Mesendoderm (in vitro differentiated cells): ENCODE measurements around the gene SLC25A5.
A peak's percentile ranks its signal among the peaks of the same experiment; 100 is the strongest.

ENCODE experiments used
- DNase-seq: peaks from one replicate; pipeline ENCODE4 v3.0.0; 2013
- H2AK5ac ChIP-seq: 2 replicates; pipeline ENCODE4 v1.6.1; 2013; ENCODE audit warnings: low read length, inconsistent platforms
- H2BK120ac ChIP-seq: 2 replicates; pipeline ENCODE4 v1.6.1; 2013; ENCODE audit warnings: low read depth, mild to moderate bottlenecking, low read length, moderate library complexity, mixed read lengths
- H2BK15ac ChIP-seq: replicated peaks from 2 replicates; pipeline ENCODE4 v1.6.1; 2013; ENCODE audit warnings: low read depth, mild to moderate bottlenecking, moderate library complexity
- H2BK5ac ChIP-seq: 2 replicates; pipeline ENCODE4 v1.6.1; 2013; ENCODE audit warnings: low read length, inconsistent platforms
- H3K18ac ChIP-seq: 2 replicates; pipeline ENCODE4 v1.6.1; 2013; ENCODE audit warnings: mild to moderate bottlenecking, low read length, mixed read lengths
- H3K23ac ChIP-seq: one replicate; pipeline ENCODE4 v1.6.1; 2013; ENCODE audit warnings: low read length
- H3K27ac ChIP-seq: 2 replicates; pipeline ENCODE4 v1.5.1; 2013; ENCODE audit warnings: low read depth, mild to moderate bottlenecking, inconsistent platforms, low read length, moderate library complexity
- H3K27me3 ChIP-seq: 2 replicates; pipeline ENCODE4 v1.6.1; 2013; ENCODE audit warnings: low read length, control low read depth, mild to moderate bottlenecking, inconsistent platforms; ENCODE audit not compliant: insufficient read depth, poor library complexity
- H3K36me3 ChIP-seq: 2 replicates; pipeline ENCODE4 v1.6.1; 2013; ENCODE audit warnings: low read length, inconsistent platforms; ENCODE audit not compliant: control insufficient read depth, insufficient read depth
- H3K4ac ChIP-seq: one replicate; pipeline ENCODE4 v1.6.1; 2013; ENCODE audit warnings: low read depth, mild to moderate bottlenecking, low read length, moderate library complexity
- H3K4me1 ChIP-seq: 2 replicates; pipeline ENCODE4 v1.6.1; 2013; ENCODE audit warnings: low read depth, low read length, inconsistent platforms; ENCODE audit not compliant: control insufficient read depth
- H3K4me2 ChIP-seq: 2 replicates; pipeline ENCODE4 v1.6.1; 2013; ENCODE audit warnings: low read length
- H3K4me3 ChIP-seq: 2 replicates; pipeline ENCODE4 v1.5.1; 2013; ENCODE audit warnings: mild to moderate bottlenecking, low read length
- H3K56ac ChIP-seq: one replicate; pipeline ENCODE4 v1.6.1; 2013; ENCODE audit warnings: low read length
- H3K79me1 ChIP-seq: 2 replicates; pipeline ENCODE4 v1.6.1; 2013; ENCODE audit warnings: low read length, inconsistent platforms
- H3K79me2 ChIP-seq: 2 replicates; pipeline ENCODE4 v1.6.1; 2013; ENCODE audit warnings: mild to moderate bottlenecking, low read length; ENCODE audit not compliant: control insufficient read depth, insufficient read depth
- H3K9ac ChIP-seq: 2 replicates; pipeline ENCODE4 v1.6.1; 2013; ENCODE audit warnings: low read length, inconsistent platforms
- H4K5ac ChIP-seq: one replicate; pipeline ENCODE4 v1.6.1; 2013; ENCODE audit warnings: low read length
- H4K8ac ChIP-seq: one replicate; pipeline ENCODE4 v1.6.1; 2013; ENCODE audit warnings: low read depth, mild to moderate bottlenecking, control low read depth, low read length, moderate library complexity
- WGBS: extraction: QIAGEN DNeasy Blood & Tissue Kit; methylation state at CpG from one replicate; pipeline ENCODE4 v1.1.7; 2013; ENCODE audit warnings: low lambda C conversion rate, missing lambda C conversion rate; ENCODE audit not compliant: insufficient coverage; ENCODE audit errors: extremely low coverage; 5-methylcytosine and 5-hydroxymethylcytosine counted together

The SLC25A5 gene

GRCh38 chrX:119478504-119478903 is 10.3 kb downstream of the SLC25A5 start:
- H3K4me3 ChIP-seq = no peak overlapping the region
- no peak overlapping the region for H3K27ac ChIP-seq
- no CpG with 5 or more reads among the region's 4 CpGs for WGBS

GRCh38 chrX:119479845-119480244 is 11.6 kb downstream of the SLC25A5 start:
- WGBS = no CpG with 5 or more reads among the region's 2 CpGs
- no peak overlapping the region for H3K9ac ChIP-seq
- no peaks in the 10 kb centered on the region for H3K79me2 ChIP-seq
- no peak overlapping the region for H3K4me3 ChIP-seq
- no peak overlapping the region for H3K27ac ChIP-seq
- H3K23ac ChIP-seq = no peak overlapping the region
- no peak overlapping the region for H2BK5ac ChIP-seq
- no peak overlapping the region for H4K8ac ChIP-seq
- no peaks in the 10 kb centered on the region for H3K27me3 ChIP-seq
- no peak overlapping the region for H3K18ac ChIP-seq
- H3K56ac ChIP-seq = no peak overlapping the region
- no peaks in the 10 kb centered on the region for H3K36me3 ChIP-seq
- no peaks in the 10 kb centered on the region for H3K79me1 ChIP-seq
- no peak overlapping the region for H3K4me2 ChIP-seq
- no peak overlapping the region for H2AK5ac ChIP-seq
- no peak overlapping the region for H3K4ac ChIP-seq
- H3K4me1 ChIP-seq = no peaks in the 10 kb centered on the region
- no peak overlapping the region for H4K5ac ChIP-seq
- no peak for DNase-seq
- no peak overlapping the region for H2BK120ac ChIP-seq
- no peak overlapping the region for H2BK15ac ChIP-seq

More at GRCh38 chrX:119478504-119478903, 10.3 kb downstream of the SLC25A5 start:
- Histone ChIP-seq H4K8ac (no peak overlapping the region), H3K79me2 (no peaks in the 10 kb centered on the region), H2AK5ac (no peak overlapping the region), H3K4me1 (no peaks in the 10 kb centered on the region), H3K79me1 (no peaks in the 10 kb centered on the region), H3K36me3 (no peaks in the 10 kb centered on the region), H4K5ac (no peak overlapping the region), H3K9ac (no peak overlapping the region), H3K18ac (no peak overlapping the region), H3K56ac (no peak overlapping the region), H2BK5ac (no peak overlapping the region), H2BK120ac (no peak overlapping the region), H3K27me3 (no peaks in the 10 kb centered on the region), H2BK15ac (no peak overlapping the region), H3K23ac (no peak overlapping the region), H3K4me2 (no peak overlapping the region), H3K4ac (no peak overlapping the region)
- no peak for DNase-seq

DNA sequence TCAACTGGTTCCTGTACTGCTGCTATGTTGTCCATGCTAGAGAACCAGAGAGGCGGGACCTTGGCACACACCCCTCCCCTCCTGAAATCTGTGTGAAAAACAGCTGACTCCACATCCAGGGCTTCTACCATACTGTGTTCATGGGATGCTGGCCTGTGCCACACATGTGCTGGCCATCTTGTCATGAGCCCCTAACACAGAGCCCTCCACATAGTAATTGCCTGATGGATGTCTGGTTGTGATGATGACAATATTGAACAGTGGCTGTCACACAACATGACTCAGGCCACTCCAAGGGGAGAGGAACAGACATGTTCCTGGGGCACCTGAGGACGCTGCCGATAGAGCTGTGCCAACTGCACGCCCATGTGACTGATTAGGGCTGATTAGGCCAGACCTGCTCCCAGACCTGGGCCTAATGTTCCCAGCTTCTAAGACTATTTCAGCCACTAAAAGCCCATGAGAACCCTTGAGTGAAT is 13.1 kb downstream of the SLC25A5 start:
- no peak for DNase-seq
- H2BK5ac ChIP-seq = no peak overlapping the region
- no peak overlapping the region for H3K4me2 ChIP-seq

GRCh38 chrX:119482041-119482440 is 13.8 kb downstream of the SLC25A5 start:
- no peak overlapping the region for H2BK5ac ChIP-seq
- H3K27me3 ChIP-seq = no peaks in the 10 kb centered on the region
- H3K79me1 ChIP-seq = no peaks in the 10 kb centered on the region
- H3K56ac ChIP-seq = no peak overlapping the region
- no peak for DNase-seq
- no peak overlapping the region for H3K23ac ChIP-seq
- no CpG with 5 or more reads among the region's 10 CpGs for WGBS
- H3K4me3 ChIP-seq = no peak overlapping the region
- H3K4ac ChIP-seq = no peak overlapping the region
- no peaks in the 10 kb centered on the region for H3K4me1 ChIP-seq
- no peaks in the 10 kb centered on the region for H3K79me2 ChIP-seq
- no peak overlapping the region for H2AK5ac ChIP-seq
- H3K9ac ChIP-seq = no peak overlapping the region
- H3K36me3 ChIP-seq = no peaks in the 10 kb centered on the region
- H2BK15ac ChIP-seq = no peak overlapping the region
- no peak overlapping the region for H3K4me2 ChIP-seq
- no peak overlapping the region for H2BK120ac ChIP-seq
- H4K8ac ChIP-seq = no peak overlapping the region
- no peak overlapping the region for H4K5ac ChIP-seq
- no peak overlapping the region for H3K27ac ChIP-seq
- H3K18ac ChIP-seq = peak overlapping the region; percentile 62

More for the DNA sequence above, 13.1 kb downstream of the SLC25A5 start:
- H3K18ac ChIP-seq = no peak overlapping the region
- H2BK120ac ChIP-seq = no peak overlapping the region
- H2AK5ac ChIP-seq = no peak overlapping the region
- no peak overlapping the region for H3K23ac ChIP-seq
- H2BK15ac ChIP-seq = no peak overlapping the region
- no peak overlapping the region for H3K27ac ChIP-seq
- H4K8ac ChIP-seq = no peak overlapping the region
- no peaks in the 10 kb centered on the region for H3K79me1 ChIP-seq
- H3K4me1 ChIP-seq = no peaks in the 10 kb centered on the region
- no peaks in the 10 kb centered on the region for H3K36me3 ChIP-seq
- no peaks in the 10 kb centered on the region for H3K27me3 ChIP-seq
- H3K4me3 ChIP-seq = no peak overlapping the region
- no peak overlapping the region for H3K4ac ChIP-seq
- WGBS = no CpG with 5 or more reads among the region's 4 CpGs
- no peaks in the 10 kb centered on the region for H3K79me2 ChIP-seq
- no peak overlapping the region for H3K9ac ChIP-seq
- H3K56ac ChIP-seq = no peak overlapping the region
- no peak overlapping the region for H4K5ac ChIP-seq

GRCh38 chrX:119482481-119483480 is 14.5 kb downstream of the SLC25A5 start:
- H3K9ac ChIP-seq = peak overlapping the region; percentile 60
- peak overlapping the region; percentile 62 for H3K18ac ChIP-seq
- H2BK120ac ChIP-seq = no peak overlapping the region
- peak overlapping the region; percentile 84 for H3K56ac ChIP-seq
- peak overlapping the region; percentile 40 for H4K8ac ChIP-seq
- H3K4me2 ChIP-seq = peak overlapping the region; percentile 62
- H2AK5ac ChIP-seq = no peak overlapping the region
- H3K27me3 ChIP-seq = no peaks in the 10 kb centered on the region
- WGBS = no CpG with 5 or more reads among the region's 48 CpGs
- no peak overlapping the region for H3K23ac ChIP-seq
- no peaks in the 10 kb centered on the region for H3K79me1 ChIP-seq
- no peaks in the 10 kb centered on the region for H3K4me1 ChIP-seq
- H4K5ac ChIP-seq = no peak overlapping the region
- H2BK15ac ChIP-seq = no peak overlapping the region
- H3K4ac ChIP-seq = no peak overlapping the region
- no peaks in the 10 kb centered on the region for H3K36me3 ChIP-seq
- no peak overlapping the region for H3K27ac ChIP-seq
- no peaks in the 10 kb centered on the region for H3K79me2 ChIP-seq
- DNase-seq = peak; percentile 80
- H3K4me3 ChIP-seq = no peak overlapping the region
- H2BK5ac ChIP-seq = no peak overlapping the region
